Measurements from ENCODE around the gene CADM2.

DNA sequence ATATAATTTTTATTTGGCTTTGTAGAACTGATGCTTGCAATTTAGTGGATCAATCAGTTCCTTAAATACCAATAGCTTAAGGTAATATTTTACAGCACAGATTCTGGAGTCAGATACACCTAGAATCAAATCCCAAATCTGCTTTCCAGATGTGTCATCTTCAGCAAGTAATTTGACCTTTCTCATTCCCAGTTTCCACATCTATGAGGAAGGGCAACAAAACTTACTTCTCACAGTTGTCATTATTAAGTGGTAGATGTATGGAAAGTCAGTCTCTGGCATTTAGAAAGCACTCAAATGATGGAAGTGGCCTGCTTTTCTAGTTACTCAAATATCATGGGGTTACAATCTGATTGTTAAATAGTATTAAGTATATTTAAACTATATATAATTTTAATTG is 767.0 kb downstream of the CADM2 start:
- TF ChIP-seq CREB1 (CRISPR knock-in tag; IDR thresholded peaks at IDR 0.05; ENCODE audit: low read depth) (no peak), EZH2phosphoT487 (IDR thresholded peaks at IDR 0.05; ENCODE audit: unreplicated experiment) (no peak), EZH2 (IDR thresholded peaks at IDR 0.05; ENCODE audit: low read depth, unreplicated experiment) (no peak), ZNF462 (CRISPR knock-in tag; IDR thresholded peaks at IDR 0.05) (no peak), CTCF (conservative IDR thresholded peaks at IDR 0.05; ENCODE audit: low read depth in 2 of 2) (no peak), POLR2AphosphoS5 (IDR thresholded peaks at IDR 0.05; ENCODE audit: low read depth) (no peak), STAT1 (IDR thresholded peaks at IDR 0.05; ENCODE audit: unreplicated experiment) (no peak), REST (IDR thresholded peaks at IDR 0.05; ENCODE audit: unreplicated experiment) (no peak), ZNF114 (CRISPR knock-in tag; IDR thresholded peaks at IDR 0.05) (no peak), ZNF331 (CRISPR knock-in tag; IDR thresholded peaks at IDR 0.05; ENCODE audit: low read depth) (no peak), JUNB (IDR thresholded peaks at IDR 0.05; ENCODE audit: unreplicated experiment) (no peak)
